Mammary epithelial cell (primary cell): Measurements from ENCODE around the gene NCKAP5.

Experiments
- CTCF ChIP-seq, 2 donors: IDR thresholded peaks in 1 of 2; conservative IDR thresholded peaks in 1 of 2; 2 replicates each; pipeline ENCODE4 v1.5.1; 2011 to 2012; ENCODE audit warnings: inconsistent platforms in 2 of 2, low read length in 2 of 2, mild to moderate bottlenecking in 2 of 2, control low read depth in 1 of 2, low read depth in 1 of 2; ENCODE audit not compliant: insufficient read depth in 1 of 2; ENCODE audit errors: extremely low read depth in 1 of 2
- EZH2 ChIP-seq: IDR thresholded peaks from 2 replicates; pipeline ENCODE4 v1.6.1; 2012; ENCODE audit warnings: low read length, inconsistent platforms, borderline replicate concordance

GRCh38 chr2:132857319-132857718 lies 710.9 kb downstream of the NCKAP5 start:
- TF ChIP-seq CTCF (conservative IDR thresholded peaks at IDR 0.05 in 1 of 2, IDR thresholded peaks at IDR 0.05 in 1 of 2; ENCODE audit: extremely low read depth in 1 of 2, insufficient read depth in 1 of 2, low read depth in 1 of 2, low read length in 2 of 2) (no peak), EZH2 (no peak)
